ENCODE results near the gene TCOF1.
"Not testable (repeated sequence)": the region's sequence is repeated elsewhere in the genome, so short reads cannot be mapped to it uniquely, and the experiment has no call there.

Gene TCOF1

DNA sequence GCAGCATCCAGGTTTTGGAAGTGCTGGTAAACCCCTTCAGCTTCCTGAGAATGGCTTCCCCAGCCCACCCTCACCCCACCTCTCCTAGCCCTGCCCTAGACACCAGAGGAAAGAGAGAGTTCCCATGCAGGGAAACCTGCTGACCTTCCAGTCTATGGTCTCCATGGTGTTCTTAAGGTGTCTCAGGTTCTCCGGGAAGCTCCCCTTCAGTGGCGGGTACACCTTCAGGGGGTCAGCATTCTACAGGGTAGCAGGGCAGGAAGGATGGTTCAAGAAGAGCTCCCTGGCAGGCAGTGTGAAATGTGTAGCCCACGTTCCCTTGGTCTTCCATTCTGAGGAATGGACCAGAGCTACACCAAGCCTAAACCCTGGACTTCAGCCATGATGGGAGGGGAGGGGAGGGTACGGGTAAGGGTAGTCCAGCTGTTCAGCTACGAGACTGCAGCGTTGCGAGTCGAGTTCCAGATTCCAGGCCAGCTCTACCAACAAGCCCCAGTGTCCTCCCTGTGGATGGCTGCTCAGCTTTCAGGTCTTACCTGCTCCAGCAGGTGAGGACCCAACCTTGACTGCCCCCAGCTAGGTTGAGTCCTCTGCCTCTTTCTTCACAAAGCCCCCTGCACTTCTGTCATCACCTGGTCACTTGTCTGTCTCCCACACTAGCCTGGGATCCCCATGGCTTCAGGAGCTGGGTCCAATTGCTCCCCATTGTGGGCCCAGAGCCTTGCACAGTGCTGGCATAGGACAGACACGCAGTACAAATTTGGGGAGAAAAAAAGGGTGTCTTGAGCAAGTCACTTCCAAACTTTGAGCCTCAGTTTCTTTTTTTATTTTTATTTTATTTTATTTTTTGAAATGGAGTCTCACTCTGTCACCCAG, 47.7 kb downstream of the TCOF1 start:
- DNase-seq, result no peak

DNA sequence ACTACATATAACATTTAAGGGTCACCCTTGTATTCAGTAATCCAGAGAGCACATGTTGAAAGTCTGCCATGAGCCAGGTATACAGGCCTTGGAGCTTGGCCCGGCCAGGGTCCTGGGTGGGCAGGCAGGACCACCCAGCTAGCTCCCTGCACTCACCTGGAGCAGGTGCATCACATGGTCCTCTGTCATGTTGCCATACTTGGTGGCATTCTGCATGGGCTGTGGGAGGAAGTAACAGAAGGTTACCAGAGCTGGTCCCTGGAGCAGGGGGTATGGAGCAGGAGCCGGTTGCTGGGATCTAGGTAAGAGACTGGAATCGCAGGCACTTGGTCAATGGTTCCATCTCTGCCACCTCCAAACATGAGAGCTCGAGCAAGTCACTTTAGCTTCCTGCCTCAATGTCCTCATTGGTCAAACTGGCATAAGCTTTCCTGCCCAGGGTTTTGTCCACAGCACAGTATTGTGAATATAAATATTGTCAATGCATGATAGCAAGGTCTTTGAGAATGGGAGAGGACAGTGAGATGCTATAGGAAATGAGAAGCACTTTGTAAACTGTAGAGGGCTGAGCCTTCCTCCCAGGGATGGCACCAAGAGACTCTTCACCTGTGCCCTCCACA, 48.7 kb downstream of the TCOF1 start:
- no peak for DNase-seq

DNA sequence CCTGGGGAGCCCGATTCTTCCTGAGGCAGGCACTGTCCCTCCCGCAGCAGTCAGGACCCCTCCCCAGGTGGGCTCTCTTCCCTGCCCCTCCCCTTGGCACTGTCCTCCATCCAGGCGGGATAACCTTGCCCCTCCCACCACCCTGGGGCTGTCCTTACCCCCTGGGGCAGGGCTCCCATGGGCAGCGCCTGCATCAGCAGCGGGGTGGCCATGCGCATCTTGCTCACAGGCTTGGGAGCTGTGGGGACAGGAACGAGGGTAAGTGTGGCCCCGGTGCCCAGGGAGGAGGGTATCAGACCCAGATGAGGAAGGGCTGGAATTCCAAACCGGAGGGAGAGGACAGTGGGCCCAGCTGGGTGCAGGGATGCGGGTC, 49.2 kb downstream of the TCOF1 start:
- DNase-seq, result no peak

DNA sequence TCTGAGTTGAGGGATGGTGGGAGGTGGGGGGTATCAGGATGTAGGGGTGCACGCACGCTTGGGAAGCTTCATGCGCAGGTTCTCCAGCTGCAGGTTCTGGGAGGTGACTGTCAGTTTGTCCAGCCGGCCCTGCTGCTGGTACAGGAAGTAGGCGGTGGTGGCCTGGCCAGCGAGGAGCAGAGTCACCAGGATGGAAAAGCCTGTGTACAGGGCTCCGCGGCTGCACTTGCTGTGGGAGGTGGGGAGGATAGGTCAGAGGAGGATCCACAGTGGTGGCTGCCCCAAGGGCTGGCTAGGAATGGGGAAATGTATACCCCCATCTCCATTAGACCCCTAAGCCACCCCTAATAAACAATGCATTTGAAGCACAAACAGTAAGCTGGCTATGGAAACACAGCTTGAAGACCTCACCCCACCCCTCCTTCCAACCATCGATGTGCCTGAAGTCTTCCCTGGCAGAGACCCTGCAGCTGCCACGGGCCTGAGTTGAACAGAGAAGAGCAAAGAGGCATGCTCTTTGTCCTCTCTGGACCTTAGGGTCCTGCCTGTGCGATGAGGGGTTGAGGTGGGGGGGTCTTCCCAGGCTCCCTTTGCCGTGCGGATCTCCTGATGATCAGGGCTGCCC, 49.7 kb downstream of the TCOF1 start:
- DNase-seq, result no peak

DNA sequence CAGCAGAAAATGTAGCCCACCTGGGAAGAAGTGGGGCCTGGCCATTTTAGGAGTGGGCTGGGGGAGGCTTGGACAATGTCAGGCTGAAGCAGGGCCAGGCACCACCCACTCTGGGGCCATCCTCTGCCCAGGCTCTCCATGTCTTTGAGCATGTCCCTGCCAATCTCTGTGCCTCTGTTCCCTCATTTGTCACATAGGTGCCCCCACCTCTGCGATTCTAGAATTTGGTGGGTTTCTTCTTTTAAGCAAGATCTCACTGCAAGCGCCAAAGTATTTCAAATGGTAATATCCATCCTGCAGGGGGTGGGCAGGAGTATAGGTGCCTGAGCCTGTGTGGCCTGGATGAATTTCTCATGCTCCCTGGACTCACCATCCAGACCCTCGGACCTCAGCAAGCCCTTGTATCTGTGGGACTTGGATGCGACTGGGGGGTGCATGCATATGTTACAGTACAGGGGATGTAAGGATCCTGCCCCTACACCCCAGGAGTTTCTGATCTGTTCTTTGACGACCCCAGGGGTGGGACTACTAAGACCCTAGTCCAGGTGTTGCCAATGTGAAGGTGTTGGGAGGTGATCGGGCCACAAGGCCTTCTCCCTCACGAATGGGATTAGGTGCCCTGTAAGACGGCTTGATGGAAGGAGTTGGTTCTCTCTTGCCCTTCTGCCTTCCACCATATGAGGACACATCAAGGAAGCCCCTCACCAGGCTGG, 50.9 kb downstream of the TCOF1 start:
- DNase-seq, result no peak

DNA sequence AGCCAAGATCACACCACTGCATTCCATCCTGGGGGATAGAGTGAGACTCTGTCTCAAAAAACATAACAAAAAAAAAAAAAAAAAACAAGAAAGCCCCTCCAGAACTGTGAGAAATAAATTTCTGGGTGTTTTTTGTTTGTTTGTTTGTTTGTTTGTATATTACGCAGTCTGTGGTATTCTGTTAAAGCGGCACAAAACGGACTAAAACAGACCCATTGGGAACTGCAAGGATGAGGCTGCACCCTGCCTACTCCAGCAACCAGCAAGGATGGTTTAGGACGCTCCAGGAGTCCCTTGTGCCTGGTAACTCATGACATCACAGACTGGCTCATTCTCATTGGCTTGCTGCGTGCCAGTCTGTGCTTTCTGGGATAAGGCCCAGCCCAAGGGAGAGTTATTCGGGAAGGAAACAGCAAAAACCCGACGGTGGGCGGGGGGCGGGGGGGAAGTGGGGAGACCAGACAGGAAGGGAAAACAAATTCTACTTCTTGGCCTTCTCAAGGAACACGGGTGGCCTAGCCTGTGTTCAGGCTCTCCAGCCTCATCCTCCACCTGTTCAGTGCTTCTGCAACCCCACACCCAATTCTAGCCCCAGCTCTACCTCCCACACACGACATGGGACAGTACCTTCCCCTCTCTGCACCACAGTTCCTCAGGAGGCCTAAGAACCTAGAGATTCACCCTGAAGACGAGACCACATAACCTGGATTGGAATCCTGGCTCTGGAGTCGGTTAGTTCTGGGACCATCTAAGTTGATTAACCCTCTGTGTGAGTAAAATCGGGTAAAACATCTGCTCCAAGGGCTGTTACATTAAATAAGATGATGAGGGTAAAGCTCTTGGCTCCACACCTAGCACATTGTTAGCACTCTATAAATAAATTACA, 52.4 kb downstream of the TCOF1 start:
- DNase-seq, result peak; percentile 81

DNA sequence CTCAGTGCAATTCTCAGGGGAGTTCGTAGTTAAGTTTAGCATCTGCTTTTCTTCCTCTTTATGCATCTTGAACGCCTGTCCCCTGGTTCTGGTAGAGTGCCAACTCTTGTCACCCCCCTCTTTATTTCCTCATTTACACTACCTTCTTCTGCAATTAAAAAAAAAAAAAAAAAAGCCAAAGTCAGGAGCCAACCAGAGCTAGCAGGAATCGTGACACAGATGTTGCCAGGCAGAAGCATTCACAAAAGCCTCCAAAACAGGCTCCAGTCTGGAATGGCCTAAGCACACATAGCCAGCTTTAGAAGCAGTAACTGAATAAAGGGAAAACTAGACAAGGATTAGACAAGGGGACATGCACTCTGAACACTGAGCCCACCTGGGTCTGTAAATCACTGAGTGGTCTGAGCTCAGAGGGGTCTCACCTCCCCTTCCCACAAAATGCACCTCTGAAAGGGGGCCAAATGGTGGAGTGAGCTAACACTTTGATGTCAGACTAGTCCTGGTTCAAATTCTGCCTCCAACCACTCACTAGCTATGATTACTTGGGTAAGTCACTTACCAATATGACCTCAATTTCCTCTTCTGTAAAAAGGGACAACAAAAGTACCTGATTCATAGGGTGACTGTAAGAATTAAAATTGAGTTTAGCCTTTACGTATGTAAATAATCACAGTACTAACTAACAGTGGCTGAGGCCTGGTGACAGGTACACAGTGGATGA, 53.2 kb downstream of the TCOF1 start:
- peak; percentile 63 for DNase-seq

DNA sequence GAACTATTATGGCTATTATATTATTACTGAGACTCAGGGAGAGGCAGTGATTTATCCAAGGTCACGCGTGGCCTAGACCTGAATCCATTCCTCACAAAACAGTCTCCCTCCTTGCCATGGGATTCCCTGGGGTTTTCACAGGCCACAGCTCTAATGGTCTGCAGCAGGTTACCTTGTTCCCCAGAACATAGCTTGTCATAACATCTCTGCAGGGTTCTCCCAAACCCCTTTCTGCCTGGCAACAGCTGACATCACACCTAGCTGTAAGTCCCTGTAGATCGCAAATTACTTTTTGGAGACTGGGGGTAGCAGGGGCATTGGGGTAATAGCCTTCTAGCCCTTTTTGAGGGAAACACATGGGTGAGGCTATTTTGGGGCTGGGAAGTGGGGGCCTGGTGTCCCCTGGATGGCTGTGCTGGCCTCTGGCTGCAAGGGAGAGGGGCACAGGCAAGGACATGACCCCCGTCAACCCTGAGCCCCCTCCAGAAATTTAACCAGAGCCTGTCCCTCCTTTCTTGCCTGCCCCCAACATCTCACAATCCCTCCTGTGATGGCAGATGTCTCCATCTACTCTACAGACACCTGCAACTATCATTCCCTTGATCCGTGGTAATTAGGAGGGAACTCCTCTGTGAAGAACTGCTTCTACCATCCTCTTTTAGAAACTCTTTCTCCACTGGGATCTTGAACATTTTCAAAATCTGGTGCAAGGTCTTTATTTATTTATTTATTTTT, 53.9 kb downstream of the TCOF1 start:
- no peak for DNase-seq

DNA sequence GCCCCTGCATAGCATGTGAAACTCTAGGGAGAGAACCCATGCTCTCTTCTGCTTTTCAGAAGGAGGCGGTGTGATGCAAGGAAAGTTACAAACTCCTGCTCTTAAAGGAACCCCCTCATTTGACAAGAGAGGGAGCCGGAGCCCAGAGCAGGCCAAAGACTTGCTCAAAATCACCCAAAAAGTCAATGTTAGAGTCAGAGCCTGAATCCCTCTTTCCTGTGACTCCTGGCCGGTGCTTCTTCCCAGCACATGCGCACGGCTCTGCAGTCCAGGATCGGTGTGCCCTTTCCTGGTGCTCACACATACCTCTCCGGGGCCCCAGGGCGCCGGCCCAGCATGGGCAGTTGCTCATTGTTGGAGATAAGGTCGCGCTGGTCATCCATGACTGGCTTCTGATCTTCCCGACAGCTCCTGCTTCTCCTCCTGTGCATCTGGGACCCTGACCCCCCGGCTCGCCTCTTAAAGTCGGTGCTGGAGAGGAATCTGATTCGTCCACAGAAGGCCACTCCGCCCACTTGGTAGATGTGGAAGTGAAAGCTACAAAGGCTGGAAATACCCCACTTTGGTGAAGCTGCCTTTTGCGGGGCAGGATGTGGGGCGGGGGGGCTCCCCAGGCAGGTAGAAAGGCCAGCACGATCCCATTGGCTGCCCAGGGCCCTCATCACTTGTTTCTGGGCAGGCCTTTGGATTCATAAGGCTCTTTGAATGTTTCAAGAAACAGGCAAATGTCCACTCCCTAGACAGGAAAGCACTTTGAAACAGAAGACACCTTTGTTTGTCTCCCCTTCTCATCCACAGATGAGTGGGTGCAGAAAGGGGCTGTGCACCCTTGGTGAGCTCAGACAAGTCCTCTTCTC, 55.0 kb downstream of the TCOF1 start, which contains the start of gene CD74:
CD74 (minus strand) TSS at position 592 of the 857 bp plus-strand sequence; CDS start at position 431, 161 bp downstream.
- DNase-seq, result no peak

DNA sequence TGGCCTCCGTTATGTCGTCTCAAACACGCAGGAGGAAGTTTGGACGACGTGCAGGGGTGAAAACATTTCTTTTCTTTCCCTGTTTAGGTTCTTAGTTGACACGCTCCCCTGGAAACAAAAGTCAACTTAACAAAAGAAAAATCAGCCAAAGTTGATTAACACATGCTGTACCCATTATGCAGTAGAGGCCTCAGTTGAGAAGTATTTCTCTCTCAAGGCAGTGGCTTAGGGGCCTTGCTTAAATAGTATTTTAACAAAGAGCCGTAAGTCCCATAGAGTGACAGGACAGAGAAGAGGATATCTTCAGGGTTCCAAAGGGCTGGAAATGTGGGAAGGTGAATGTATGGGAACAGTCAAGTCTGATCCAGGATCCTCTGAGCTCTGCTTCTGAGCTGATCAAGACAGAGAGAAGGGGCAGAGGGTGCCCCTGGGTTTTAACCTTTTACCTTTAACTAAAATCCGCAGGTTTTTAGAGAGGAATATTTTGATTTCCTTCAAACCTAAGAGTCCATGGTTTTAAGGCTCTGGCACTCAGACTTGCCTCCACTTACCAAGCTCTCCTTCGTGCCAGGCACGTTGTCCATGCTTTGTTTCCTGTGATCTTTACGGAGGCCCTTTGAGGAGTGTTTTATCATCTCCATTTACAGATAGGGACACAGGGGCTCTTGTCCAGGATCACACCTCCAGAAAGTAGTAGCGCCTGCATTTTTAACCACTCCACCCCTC, 55.8 kb downstream of the TCOF1 start:
- no peak for DNase-seq

DNA sequence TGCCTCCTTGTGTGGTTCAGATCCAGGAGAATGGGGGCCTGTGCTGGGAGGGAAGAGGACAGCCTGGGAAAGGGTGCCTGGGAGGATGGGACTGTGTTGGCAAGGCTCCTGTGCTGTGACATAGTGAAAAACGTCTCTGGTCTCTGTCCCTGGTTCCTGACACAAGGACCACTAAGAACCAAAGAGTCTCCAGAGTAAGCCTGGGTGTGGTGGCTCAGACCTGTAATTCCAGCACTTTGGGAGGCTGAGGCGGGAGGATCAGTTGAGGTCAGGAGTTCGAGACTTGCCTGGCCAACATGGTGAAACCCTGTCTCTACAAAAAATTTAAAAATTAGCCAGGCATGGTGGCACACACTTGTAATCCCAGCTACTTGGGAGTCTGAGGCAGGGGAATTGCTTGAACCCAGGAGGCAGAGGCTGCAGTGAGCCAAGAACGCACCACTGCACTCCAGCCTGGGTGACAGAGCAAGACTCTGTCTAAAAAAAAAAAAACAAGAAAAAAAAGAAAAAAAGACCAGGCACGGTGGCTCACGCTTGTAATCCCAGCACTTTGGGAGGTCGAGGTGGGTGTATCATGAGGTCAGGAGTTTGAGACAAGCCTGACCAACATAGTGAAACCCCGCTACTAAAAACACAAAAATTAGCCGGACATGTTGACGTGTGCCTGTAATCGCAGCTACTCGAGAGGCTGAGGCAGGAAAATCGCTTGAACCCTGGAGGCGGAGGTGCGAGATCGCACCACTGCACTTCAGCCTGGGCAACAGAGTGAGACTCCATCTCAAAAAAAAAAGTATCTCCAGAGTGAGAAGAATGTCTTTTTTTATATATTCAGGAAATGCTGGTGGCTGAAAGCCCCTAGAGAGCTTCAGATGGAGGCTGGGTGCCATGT, 56.6 kb downstream of the TCOF1 start:
- DNase-seq, result not testable (repeated sequence)

DNA sequence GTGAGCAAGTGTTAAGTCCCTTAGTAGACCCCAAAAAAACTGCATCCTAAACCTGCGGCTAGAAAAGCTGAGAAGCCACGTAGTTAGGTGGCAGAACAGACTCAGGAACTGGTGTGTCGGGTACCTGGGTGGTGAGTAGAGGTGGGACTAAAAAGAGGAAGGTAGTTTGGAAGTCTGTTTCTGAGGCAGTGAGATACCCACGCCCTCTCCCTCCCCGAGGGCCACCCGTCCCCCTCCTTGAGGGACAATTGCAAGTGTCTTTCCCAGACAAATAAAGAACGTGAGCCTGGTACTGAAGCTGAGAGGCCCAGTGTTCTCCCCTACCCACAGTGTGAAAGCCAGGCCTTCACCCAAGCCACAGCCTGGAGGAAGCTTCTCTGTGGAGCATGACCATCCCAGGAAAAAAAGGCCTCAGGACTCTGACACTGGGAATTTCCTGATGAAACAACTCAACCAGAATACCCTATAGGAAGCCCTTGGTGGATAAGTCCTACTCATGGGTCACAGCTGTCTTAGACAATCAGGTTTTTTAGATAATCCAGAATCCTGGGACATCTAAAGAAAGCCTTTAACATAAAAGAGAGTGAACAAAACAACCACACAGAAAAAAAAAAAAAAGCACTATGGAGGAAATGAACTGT, 62.3 kb downstream of the TCOF1 start:
- DNase-seq, result no peak

DNA sequence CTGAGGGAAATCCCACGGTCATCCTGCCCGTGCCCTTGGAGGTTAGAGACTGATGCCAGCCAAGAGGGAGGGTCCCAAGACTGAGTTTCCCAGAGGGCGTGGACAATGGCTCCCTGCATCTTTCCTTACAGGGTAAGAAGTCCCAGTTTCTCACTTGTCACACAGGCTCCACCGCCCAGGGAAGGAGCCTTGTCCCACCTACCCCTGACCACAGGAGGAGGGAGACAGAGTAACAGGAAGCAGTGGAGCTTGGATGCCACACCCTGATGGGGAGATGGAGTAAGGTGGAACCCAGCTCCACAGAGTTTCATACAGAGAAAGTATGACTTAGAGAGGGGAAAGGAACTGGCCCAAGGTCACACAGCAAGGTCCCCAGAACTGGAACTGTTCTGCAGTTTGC, 64.6 kb downstream of the TCOF1 start:
- DNase-seq, result no peak

DNA sequence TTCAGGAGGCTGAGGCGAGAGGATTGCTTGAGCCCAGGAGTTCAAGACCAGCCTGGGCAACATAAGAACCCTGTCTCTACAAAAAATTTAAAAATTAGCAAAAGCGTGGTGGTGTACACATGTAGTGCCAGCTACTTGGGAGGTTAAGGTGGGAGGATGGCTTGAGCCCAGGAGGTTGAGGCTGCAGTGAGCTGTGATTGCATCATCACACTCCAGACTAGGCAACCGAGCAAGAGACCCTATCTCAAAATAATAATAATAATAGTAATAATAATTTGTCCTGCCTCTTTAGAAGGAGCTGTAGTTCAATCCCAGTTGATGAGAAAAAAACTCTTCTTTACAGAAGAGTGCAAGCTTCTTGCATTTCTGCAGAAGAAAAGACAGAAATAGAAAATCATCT, 65.3 kb downstream of the TCOF1 start:
- DNase-seq, result no peak

DNA sequence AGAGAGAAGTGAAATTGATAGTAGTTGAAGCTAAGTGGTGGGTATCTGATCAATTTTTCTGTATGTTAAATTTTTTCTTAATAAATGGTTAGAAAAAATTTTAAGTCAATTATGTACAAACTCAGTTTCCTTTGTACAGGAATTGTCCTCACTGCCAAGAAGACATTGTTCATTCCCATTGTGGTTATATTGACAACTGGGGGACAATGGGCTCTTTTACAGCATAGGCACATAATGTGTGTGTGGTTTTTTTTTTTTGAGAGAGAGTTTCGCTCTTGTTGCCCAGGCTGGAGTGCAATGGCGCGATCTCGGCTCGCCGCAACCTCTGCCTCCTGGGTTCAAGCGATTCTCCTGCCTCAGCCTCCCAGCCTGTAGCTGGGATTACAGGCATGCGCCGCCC, 68.7 kb downstream of the TCOF1 start:
- not testable (repeated sequence) for DNase-seq

DNA sequence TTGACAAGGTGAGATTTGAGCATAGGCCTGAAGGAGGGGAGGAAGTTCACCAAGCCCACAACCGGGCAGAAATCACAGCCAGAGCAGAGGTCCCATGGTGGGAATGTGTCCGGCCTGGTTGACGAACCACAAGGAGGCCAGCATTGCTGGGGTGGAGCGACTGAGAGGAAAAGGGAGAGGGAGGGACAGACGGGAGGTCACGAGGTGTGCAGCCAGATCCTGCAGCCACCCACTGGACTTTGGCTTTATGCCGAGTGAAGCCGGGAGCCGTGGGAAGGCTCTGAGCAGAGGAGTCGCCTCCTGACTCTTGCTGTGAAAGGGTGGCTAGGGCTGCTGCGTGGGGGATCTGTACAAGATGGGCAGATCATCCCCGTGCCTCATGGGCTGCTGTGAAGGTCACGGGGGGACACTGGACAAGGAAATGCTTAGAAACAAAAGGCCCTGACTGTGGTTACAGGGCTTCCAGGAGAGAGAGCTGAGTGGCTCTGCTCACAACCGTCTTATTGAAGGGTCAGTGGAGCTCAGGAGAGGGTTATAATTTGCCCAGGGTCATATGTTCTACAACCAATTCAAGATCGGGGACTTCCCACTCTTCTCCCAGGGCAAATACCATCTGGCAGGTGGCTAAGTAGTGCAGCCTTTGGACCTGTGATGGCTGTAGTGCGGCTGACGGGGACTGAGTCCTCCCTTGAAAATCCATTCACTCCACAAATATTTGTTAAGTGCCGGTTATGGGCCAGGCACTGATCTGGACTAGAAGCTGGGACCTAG, 70.8 kb downstream of the TCOF1 start:
- no peak for DNase-seq

DNA sequence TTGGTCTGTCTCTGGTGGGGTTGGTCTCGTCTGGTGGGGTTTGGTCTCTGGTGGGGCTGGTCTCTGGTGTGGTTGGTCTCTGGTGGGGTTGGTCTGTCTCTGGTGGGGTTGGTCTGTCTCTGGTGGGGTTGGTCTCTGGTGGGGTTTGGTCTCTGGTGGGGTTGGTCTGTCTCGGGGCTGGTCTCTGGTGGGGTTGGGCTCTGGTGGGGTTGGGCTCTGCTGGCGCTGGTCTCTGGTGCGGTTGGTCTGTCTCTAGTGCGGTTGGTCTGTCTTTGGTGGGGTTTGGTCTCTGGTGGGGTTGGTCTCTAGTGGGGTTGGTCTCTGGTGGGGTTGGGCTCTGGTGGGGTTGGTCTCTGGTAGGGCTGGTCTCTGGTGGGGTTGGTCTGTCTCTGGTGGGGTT, 71.5 kb downstream of the TCOF1 start:
- DNase-seq, result no peak
